CD4-positive, alpha-beta T cell treated with Interleukin-6 at 100 ng/mL for 8 hours (primary cell): ENCODE results near the gene DNM1L.

Experiments used
- DNase-seq: peaks from one replicate; pipeline ENCODE4 v3.0.0-alpha.2; 2020; ENCODE audit warnings: mixed read lengths, low spot score

Gene DNM1L

DNA sequence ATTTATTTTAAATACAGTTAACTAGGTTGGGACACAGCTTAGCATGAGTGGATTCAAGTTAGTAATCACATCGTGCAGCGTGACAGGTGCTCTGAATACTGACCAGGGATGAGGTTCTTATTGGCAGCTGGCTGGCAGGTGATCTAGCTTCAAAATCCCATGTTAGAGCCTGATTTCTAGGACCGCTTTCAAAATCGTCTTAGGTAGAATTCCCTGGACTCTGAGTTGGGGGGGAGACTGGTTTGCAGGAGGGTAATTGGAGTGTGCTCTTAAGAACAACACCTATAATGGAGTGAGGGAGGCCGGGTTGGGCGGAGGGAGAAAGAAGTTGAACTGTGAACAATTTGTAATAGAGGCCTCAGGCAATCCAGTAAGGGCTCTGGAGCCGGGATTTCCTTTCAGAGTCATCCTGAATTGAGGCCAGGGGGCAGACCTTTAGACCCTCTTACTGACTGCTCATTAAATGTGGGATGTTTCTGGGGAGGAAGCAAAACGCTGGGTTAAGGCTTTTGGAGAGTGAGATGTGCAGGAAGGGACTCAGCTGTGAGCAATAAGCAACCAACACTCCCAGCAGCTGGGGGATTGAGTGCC is 77.5 kb downstream of the DNM1L start:
- DNase-seq = no peak

GRCh38 chr12:32757157-32757556 is 78.1 kb downstream of the DNM1L start:
- no peak for DNase-seq

DNA sequence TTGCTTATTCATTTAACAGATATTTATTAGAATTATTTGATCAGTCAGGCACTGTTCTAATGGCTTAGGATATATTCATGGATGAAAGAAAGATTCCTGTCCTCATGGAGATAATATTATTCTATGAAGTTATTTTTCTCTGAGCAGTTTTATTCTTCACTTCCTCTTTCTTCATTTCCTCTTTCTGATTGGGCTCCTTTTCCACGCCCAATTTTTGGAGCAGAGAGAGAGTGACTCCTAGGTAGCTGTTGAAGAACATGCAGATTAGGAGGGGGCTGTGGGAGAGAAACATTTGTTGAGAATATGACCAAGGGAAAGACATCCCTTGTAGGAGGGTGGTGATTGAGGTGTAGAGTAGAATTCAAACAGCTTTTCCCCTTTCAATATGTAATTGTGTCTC is 82.6 kb downstream of the DNM1L start:
- no peak for DNase-seq

GRCh38 chr12:32765906-32766305 is 86.8 kb downstream of the DNM1L start:
- no peak for DNase-seq

GRCh38 chr12:32768518-32768917 is 89.4 kb downstream of the DNM1L start:
- no peak for DNase-seq

DNA sequence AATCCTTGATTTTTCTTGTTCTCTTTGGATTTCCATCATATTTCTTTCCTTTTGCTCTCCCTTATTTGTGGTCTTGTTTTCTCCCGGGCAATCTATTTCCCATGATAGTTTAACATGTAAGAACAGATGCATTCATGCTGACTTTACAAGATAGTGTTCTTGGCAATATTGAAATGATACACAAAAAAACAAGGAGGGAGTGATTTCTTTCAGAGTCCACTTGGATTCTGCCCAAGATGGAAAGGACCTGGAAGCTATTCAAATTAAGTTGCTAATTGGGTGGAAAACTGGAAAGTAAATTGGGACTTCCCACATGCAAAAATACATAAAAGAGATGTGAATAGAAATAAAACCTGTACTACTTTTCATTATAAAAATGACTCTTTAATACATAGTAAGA is 91.0 kb downstream of the DNM1L start:
- no peak for DNase-seq

DNA sequence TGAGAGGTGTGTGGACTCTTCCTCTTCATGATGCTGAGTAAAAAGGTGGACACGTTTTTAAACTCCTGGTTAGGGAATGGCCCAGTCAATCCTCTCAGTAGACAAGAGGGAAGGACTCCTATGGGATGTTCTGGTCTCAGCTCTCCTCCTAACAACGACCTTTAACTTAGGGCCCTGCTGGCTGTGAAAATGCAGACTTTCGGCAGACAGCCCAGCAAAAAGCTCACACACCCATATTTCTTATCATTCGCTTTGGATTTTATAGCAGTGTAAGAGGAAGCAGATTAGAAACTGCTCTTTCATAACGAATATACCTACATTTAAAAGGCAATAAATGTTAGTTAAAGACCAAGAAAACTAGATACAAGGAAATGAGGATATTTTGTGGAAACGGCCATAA is 94.6 kb downstream of the DNM1L start:
- no peak for DNase-seq

- DNase-seq = no peak
Observed at GRCh38 chr12:32776258-32776657, 97.2 kb downstream of the DNM1L start.

GRCh38 chr12:32777159-32777558 is 98.1 kb downstream of the DNM1L start:
- no peak for DNase-seq

DNA sequence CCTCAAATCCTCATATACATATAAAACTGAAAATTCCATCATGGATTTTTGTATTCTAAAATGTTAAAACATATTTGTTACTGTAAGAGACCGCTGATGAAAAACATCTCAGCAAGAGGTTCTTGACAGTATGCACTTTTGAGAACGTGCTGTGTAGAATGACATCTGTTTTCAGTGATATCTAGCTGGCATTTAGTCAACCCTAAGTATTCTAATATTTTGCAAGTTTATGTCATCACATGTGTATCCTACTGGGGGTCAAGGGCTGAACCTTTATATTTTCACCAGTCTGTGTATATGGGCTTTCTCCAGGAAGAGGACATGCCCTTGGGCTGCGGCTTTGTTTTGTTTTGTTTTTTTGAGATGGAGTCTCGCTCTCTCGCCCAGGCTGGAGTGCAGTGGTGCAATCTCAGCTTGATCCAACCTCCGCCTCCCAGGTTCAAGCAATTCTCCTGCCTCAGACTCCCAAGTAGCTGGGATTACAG is 98.6 kb downstream of the DNM1L start:
- DNase-seq = no peak

- no peak for DNase-seq
Observed at GRCh38 chr12:32780071-32780470, 101.0 kb downstream of the DNM1L start.

DNA sequence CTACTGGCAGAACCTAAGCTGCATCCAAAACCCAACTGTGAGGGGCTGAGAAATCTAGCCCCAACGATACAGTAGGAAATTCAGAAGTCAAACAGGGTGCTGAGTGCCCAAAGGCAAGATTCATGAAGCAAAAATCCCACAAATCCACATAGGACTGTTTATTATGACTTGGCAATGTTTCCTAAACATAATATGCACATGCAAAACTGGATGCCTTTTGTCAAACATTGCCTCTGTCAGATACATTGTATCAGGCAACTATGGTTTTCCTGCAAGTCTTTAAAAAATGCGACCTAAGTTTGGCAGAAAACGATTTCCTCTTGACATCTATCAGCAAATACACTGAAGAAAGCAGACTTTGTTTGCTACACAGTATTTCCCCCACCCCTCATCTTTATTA is 103.9 kb downstream of the DNM1L start:
- DNase-seq = no peak

- no peak for DNase-seq
Observed at GRCh38 chr12:32785557-32785956, 106.5 kb downstream of the DNM1L start.

GRCh38 chr12:32788405-32788804 is 109.3 kb downstream of the DNM1L start:
- no peak for DNase-seq

GRCh38 chr12:32789446-32789845 is 110.3 kb downstream of the DNM1L start:
- DNase-seq = no peak

GRCh38 chr12:32789916-32790315 is 110.8 kb downstream of the DNM1L start:
- no peak for DNase-seq

- DNase-seq = no peak
Observed at GRCh38 chr12:32794281-32794680, 115.2 kb downstream of the DNM1L start.
